ENCODE results near the gene BMF.
"Not testable (repeated sequence)": the region's sequence is repeated elsewhere in the genome, so short reads cannot be mapped to it uniquely, and the experiment has no call there.

The BMF gene

DNA sequence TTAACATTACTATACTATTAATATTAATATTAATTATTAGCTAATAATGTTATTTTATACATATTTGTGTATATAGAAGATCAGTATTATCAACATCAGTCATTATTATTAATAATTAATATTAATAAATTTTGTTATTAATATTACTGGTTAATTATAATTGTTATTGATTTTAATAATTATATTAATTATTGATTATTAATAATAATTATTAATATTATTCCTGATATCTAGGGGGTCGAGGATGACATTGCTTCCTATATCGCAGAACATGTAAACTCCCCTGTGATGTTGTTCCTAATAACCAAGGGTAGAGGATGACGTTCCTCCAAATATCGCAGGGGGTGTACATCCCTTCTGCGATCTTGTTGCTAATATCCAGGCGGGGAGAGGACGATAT, 17.3 kb upstream of the BMF start:
- no peak for DNase-seq

DNA sequence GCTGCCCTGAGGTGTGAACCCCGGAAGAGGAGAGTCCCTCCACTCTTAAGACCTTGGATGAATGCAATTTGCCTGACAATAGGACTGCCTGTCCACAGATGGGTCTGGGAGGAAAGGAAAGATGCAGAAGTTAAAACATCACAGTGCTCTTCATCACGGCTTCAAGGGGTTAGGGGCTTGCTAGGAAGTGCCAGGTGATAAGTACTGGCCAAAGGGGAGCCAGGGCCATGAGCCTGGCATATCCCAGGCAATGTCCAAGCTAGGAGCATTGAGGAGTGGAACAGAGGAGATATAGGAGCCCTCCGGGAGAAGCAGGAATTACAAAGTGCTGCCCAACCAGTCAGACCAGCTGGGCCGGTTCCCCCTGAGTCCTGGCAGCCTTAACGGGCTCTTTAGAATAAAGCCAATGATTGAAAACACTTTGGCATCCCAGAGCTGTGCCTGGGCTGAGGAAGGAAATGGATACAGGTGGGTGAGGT, 16.2 kb upstream of the BMF start:
- not testable (repeated sequence) for DNase-seq

DNA sequence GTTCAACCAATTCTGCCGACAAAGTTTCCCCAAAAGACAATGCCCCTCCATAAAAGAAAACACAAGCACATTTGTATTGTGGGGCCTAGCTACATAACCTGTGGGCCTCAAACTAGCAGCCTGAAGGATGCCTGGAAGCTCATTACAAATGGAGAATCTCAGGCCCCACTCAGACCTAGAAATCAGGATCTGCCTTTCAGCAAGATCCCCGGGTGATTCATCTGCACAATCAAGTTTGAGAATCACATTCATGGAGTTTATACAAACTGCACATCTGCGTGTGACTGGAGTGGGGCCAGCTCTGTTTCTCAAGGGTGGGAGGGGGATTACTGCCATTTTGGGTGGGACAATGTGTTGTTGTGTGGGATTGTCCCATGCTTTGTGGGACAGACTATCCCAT, 15.7 kb upstream of the BMF start:
- not testable (repeated sequence) for DNase-seq

DNA sequence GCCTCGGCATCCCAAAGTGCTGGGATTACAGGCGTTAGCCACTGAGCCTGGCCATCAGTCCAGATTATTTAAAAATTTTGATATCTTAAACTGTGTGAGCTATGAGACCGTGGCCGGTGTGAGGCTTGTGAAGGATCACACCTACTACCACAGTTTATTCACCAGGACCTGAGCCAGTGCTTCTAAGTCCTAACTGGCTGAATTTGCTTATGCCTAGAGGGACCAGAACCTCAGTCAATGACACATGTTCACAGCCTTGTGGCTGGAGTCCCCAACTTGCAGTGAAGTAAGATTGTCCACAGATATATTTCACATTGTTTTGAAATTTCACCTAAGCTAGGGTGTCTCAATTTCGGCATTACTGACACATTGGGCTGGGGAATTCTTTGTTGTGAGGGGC, 15.2 kb upstream of the BMF start:
- not testable (repeated sequence) for DNase-seq

DNA sequence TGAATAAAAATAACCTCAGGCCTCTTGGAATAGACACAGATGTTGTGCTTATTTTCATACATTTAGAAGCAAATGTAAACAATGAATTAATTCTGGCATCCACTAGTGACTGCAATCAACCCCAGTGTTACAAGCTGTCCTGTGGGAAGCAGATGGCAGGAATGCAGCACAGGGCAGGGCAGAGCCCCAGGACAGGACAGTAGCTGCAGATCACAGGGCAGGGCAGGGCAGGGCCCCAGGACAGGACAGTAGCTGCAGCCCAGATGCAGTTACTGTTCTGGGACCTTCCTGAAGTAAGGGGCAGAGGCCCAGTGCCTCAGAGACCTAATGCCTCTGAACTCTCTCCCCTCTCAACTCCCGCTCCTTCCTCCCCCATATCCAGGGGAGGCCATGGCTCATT, 14.3 kb upstream of the BMF start:
- not testable (repeated sequence) for DNase-seq

DNA sequence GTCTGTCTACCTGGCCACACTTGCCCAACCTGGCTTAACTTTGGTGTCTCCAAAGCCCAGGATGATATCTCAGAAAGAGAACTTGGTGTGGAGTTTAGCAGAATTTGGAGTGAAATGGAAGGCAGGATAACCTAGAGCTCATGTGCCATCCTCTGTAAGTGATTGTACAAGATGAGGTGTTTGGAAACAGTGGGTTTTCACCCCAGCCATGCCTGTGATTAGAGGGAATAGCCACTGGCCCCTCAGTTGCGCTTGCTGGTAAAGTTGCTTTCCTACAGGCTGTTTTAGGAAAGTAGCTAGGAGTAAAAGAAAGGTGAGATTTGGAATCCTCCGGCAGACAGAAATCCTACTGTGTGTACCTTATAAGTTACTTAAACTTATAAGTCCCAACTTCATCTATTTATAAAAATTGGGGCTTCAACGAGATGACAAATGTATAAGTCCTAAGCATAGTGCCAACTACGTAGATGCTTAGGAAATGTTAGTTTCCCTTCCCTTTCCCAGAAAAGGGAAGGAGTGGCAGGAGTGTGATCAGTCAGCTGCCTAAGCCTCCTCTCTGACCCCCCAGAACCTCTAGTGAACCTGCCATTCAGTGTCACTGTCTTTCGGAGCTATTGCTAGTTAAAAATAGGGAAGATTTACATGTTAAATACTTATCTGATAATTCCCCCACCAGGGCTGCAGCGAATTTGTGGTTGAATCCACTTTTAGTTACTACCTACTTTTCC, 13.4 kb upstream of the BMF start:
- DNase-seq, result no peak

DNA sequence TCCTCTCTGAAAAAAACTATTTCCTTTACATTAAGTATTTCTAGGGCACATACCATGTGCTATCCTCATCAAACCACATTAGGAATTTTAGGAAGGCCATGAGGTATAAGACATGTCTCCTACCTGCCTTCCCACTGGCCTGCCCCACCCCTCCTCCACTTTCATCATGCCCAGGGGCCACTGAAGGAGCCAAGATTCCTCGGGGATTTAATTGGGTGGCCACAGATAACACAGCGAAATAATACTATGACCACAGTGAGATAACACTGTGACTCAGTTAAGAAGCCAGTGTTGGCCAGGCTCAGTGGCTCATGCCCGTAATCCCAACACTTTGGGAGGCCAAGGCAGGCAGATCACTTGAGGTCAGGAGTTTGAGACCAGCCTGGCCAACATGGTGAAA, 9.8 kb upstream of the BMF start:
- no peak for DNase-seq

DNA sequence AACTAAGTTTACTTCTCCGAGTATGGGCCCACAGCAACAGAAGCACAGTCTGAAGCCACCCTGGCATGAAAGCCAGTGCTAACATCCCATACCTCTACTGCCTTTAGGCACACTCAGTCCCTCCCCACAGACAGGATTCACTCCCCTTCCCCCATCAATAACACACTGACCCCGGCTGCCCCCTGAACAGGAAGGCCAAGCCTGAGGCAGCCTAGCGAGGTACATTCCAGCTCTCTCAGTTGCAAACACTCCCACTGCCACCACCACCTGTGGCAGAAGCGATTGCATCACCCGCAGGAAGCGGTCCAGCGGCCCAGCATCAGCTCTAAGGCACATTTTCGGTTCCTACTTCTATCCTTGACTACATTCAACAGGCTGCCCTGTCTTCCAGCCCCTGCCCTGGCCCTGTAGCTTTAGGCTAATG, 7.0 kb upstream of the BMF start:
- DNase-seq, result no peak

DNA sequence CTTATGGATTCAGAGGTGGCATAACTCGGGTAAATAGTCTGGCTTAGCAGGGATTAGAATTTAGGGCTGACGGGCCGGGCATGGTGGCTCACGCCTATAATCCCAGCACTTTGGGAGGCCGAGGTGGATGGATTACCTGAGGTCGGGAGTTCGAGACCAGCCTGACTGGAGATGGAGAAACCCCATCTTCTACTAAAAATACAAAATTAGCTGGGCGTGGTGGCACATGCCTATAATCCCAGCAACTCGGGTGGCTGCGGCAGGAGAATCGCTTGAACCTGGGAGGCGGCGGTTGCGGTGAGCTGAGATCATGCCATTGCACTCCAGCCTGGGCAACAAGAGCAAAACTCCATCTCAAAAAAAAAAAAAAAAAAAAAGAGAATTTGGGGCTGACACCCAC, 6.4 kb upstream of the BMF start:
- not testable (repeated sequence) for DNase-seq

DNA sequence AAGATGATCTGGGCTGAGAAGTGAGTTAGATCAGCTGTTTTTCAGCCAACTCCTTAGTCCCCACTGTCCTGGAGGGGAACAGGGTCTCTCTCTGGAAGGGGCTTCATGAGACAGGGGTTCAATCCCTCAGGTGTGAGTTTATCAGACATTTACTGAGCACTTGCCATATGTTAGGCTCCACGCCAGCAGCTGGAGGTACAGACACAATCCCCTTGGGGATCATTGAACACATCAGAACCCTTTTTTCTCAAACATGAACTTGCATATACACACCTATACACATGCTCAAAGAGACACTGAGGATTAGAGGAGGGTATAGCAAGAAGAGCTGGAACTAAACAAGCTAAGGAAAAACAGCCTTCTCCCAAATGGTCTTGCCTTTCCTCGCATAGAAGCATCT, 5.5 kb upstream of the BMF start:
- DNase-seq, result no peak

DNA sequence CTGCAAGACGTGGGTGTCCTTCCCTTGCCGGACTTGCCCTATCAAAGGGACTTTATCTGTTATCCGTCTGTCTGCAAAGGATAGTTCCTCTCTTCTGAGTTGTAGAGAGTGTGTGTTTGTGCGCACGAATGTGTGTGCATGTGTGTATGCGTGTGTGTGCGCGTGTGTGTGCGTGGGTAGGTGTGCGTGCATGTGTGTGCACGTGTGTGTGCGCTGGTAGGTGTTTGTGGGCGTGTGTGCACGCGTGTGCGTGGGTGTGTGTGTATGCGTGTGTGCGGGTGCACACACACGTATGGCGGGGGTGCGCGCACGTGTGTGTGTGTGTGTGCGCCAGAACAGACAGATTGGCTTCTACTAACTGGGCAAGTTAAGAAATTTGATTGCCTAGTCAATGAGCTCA, 4.1 kb upstream of the BMF start:
- no peak for DNase-seq

DNA sequence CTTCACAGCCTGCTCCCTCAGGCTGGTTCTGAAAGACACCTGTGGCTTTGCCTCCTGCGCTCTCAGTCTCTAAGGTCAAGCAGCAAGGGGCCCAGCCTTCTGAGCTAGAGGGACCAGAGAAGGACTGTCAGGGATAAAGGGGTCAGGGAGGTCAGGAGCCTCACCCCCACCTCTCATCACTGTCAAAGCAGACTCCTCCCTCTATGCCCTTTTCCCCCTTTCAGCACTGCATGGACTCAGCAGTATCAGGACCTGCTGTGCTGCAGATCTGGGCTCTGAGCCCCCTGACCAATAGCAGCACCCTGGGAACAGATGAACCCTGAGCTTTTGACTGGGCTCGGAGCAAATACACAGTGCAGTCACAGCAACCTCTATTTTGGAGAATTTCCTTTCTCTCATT, 3.2 kb upstream of the BMF start:
- no peak for DNase-seq

DNA sequence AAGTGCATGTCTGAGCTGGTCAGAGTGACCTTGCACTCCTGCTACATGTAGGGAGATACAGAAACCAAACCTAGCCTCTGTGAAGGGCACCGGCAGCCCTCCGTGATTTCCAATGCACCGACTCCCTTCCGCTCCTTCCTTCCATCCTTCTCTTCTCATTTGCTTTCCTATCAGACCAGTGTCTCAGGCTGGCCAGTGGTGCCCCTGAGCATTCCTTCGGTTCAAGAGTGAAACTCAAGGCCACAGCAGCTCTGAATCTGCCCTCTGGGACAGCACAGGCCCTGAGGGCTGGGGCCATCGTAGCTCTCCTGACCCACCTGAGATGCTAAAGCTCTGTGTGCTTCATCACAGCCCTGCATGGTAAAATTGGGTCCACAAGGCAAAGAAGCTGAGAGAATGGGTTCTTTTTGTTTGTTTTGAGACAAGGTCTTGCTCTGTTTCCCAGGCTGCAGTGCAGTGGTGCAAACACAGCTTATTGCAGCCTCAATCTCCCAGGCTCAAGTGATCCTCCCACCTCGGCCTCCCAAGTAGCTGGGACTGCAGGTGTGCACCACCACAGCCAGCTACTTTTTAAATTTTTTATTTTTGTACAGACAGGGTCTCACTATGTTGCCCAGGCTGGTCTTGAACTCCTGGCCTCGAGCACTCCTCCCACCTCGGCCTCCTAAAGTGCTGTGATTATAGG, 2.3 kb upstream of the BMF start:
- DNase-seq, result no peak

DNA sequence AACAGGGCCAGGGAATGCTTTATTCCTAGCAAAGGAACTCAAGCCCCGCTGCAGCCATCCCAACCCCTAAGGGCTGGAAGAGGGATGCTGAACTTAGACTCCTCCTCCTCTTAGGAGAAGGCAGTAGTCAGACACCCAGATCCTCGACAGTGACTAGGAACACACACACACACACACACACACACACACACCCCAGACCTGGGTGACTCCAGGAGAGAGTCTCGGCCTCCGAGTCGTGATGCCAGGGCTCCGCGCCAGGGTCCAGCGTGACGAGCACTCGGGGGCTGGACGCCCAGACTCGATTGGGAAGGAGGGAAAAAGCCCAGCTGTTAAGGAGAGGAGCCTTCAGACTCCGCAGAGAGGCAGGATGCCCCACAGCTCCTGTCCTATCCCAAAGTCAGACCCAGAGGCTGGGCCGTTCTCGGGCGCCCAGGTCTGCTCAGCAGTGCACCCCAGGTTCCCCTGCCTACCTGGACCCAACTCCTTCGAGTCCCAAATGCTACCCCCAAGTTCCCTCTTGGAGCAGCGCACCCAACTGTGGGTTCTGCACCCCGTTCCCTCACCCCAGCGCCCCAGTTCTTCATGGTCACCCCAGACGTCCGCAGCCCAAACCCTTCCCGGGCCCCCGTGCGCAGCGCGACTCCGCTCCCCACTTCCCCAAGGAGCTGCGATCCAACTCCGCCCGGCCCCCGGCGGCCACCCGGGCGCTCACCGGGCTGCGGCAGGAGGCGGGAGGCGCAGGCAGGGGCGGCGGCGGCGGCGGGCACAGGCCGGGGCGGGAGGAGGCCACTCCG, 421 bp downstream of the BMF start:
- DNase-seq, result no peak

DNA sequence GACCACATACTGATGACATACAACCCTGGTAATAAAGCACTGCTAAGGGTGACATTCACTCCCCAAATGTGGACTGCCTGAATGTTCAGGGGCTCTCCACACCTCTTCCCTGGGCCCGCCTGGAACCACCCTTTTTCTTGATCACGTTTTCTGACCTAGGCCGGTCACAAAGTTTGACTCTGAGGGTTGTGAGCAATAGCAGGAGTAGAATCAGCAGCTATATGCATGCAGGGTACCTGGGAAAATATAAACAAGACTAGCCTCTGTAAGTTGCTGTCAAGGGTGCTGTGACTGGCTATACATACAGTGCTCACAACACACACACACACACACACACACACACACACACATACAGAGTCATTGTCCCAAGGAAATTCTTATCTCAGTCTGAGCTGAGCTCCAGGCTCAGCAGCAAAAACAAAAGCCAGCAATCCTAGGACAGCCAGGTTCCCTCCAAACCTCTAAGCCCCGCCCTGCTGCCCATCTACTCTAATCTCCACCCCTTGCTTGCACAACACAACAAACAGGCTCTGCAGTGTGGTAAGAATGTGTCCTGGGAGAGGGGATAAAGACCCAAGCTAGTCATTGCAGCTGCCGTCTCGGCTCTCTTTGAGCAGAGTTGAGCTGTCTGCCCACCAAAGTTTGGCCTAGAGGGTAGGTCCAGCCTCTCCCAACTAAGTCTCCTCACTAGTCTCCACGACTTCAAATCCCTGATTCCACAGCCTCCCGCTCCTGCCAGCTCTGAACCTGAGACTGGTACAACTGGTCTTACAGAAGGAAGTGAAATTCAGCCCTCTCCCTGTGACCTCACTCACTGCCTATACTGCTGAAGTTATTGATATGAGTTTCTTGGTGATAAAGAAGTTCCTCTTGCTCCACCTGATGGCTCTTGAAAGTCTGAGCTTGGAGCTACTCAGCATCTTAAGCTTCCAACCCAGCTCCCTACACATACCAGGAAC, 2.2 kb downstream of the BMF start:
- DNase-seq, result no peak

DNA sequence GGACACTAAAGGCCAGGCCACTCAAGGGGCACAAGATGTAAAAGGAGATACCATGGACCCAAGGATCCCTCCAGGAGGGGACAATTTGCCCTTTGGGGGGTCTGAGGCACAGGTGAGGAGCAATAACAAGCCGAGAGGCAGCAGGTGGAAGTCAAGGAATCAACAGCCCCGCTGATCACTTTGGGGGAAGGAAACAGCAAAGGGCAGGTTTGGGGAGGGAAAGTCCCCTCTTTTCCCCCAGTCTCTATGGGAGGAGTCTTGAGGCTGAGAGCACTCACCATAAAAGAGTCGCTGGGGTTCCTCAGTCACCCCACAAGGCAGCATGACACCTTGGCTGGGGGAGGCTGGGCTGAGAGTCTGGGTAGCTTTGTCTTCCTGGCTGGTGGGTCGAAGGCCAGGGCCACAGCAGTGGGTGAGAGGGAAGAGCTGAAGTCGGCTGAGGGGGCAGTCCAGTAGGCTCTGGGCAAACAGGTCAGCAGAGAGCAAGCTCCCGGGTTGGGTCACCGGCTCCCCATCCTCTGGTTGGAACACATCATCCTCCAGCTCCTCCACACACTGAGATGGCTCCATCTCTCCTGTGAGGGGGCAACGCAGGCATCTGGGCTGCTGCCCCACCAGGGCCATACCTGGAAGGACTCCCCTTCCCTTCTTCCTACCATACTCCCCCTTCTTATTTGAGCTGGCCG, 3.0 kb downstream of the BMF start:
- DNase-seq, result no peak

DNA sequence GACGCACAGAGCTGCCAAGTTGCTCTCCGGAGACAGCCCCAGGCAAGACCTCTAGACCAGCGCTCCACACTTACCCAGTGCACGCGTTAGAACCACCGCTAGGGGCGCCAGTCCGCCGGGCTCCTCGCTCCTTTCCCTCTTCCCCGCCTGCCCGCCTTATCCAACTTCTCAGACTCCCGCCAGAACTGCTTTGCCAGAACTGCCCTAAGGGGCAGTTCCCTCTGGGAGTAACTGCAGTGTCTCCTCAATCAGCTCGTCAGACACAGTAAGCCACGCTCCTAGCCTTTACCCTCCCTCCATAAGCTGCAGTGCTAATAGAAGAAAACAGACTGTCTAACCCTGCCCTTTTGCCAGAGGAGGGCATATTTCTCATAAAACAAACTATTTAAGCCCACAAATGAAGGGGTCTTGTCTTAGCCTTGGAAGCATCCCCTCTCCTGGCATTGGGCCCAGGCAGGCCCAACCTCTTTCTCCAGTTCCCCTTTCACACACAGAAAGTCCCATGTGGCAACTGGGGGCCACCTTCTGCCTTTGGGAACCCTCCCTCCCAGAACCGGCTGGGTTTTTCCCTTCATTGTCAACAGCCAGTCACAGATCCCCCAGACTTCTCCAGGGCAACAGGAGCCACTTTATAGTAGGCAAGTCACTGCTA, 3.7 kb downstream of the BMF start:
- peak; percentile 60 for DNase-seq

DNA sequence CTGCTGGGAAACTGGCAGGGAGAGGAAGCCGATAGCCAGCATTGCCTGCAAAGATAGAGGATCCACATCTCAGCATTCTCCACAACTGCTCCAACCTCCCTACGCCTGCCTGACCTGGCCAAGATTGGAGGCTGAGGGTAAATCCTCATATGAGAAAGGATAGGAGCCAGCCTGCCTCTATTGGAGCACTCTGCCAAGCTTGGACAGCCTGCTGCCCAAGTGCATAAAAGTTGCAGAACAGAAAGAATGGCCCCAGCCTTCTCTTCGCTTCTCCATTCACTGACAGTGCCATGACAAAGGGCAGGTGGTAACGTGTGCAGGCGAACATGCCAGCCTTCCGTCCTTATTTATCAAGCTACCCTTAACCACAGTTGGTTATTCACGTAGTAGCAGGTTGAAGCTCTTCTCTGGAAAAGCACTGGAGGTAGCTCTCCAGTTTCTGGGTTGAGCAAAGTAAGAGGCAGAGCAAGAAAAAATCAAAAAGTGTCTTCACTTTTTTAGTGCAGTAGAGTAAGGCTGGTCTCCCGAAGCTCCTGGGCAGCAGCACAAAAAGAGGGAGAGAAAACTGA, 4.3 kb downstream of the BMF start:
- no peak for DNase-seq

DNA sequence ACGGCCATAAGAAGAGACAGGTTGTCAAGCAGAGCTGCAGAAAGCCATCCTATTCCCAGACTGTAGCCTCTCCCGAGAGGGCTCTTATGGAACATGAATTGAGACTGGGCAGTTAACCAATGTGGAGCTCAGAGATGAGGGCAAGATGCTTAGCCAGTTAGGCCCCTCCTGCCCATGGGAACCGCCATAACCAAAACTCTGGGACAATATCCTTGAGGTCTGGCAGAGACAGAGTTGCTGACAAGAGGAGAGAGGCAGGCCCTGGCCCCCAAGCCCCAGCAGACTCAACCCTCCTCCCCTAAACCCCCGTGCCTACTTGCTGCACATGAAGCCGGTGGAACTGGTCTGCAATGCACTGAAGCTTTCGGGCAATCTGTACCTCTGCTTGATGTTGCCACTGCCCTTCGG, 4.8 kb downstream of the BMF start:
- DNase-seq, result no peak

DNA sequence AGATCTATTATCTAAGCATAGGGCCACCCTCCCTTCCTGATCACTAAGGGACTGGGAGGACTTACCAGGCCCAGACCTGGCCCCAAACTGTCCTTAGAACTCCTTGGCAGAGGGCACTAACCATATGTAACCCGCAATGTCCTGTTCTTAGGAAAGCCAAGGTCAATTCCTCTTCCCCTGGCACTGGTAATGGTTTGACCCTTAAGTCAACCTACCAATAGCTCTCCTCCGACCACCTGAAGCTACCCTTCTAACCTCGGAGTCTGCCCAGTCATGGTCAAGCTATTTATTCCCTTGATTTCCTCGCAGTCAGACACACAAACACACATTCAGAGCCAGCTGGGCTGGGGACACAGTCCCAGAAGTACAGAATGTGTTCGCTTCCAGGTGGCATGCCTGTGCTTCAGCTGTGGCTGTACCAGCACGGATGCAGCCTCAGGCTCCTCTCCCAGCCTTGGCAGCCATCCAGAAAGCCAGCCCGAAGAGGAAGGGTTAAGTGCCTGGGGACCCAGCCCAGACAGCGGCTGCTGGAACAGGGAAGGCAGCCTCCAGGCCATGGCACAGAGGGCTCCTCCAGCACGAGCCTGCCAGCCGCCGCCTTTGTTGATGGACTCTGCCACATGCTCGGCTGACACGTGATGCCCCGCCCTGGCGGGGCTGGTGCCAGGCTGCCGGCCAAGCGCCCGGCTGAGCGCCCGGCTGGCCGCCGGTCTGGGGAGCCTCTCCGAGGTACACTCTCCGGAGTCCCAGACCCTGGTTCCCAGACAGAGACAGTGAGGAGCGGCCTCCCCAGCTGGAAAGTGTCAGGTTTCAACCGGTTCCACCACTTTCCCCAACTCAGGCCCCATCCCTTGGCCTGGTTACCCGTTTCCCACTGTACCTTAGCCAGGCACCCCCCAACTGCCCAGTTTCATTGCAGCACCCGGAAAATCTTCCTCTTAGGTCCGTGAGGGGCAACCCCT, 5.5 kb downstream of the BMF start:
- peak; percentile 60 for DNase-seq

Measured in NCI-H187 treated with DMSO at 0.1 percent for 48 hours (cell line).